ENCODE data around the gene PDE11A. TPM values are rescaled to one million over a fixed set of nuclear protein-coding genes. Genes with fewer than 3 reads are reported as not detected.

PDE11A gene
- total RNA-seq, 1 experiment from 2014 or later, result 0.61 TPM

DNA sequence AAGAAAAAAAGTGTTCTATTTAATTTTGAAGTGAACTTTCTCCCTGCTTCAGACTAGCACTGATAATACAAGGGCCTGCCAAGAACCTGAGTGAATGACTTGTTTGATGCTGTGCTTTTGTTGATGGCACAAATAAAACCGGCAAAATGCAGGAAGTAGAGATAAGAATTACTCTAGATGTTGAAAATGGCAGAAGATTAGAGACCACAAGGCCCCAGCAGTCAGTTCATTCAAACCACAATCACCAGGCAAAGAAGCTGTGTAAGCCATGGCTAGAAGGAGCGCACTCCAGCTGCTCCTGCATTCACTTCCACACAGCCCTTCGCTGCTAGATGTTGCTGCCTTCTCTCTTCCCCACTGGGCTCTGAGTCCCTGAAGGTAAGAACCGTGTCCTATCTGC is 383.0 kb downstream of the PDE11A start (continued):
- TF ChIP-seq YY1 (IDR thresholded peaks at IDR 0.05; ENCODE audit: extremely low read depth, insufficient replicate concordance, low read depth, low read length) (no peak), JUND (IDR thresholded peaks at IDR 0.05) (no peak), SRF (IDR thresholded peaks at IDR 0.05; ENCODE audit: low read depth) (no peak), EZH2 (IDR thresholded peaks at IDR 0.05) (no peak), SP1 (IDR thresholded peaks at IDR 0.05; ENCODE audit: low read depth) (no peak)

DNA sequence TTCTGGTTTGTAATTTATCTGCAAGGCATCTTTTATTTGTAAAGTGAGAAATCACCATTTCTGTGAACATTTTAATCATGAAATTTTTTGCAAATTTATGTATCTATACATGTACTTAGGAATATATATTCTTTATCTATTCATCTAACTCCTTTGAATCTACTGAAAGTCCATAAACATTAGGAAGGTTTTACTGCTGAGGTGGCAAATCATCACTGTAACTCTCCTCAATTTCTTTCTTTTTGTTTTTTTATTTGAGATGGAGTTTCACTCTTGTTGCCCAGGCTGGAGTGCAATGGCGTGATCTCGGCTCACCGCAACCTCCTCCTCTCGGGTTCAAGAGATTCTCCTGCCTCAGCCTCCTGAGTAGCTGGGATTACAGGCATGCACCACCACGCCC is 383.7 kb downstream of the PDE11A start:
- Histone ChIP-seq H3K4me2 (ENCODE audit: low read length) (no peak overlapping the region), H2AFZ (ENCODE audit: low read depth, low read length, poor library complexity, severe bottlenecking) (no peak overlapping the region), H3K27ac (ENCODE audit: low read depth, low read length) (no peak overlapping the region), H3K4me1 (ENCODE audit: control insufficient read depth in 1 of 2, insufficient read depth in 2 of 2, low read length in 2 of 2) (no peaks in the 10 kb centered on the region), H3K27me3 (ENCODE audit: insufficient read depth, low read length) (no peaks in the 10 kb centered on the region), H3K9me2 (ENCODE audit: insufficient read depth) (no peaks in the 10 kb centered on the region), H3K9me3 (ENCODE audit: control insufficient read depth in 1 of 2, insufficient read depth in 1 of 2, low read depth in 1 of 2, low read length in 2 of 2) (no peaks in the 10 kb centered on the region), H4K20me1 (ENCODE audit: insufficient read depth) (no peaks in the 10 kb centered on the region), H3K4me3 (replicated peaks in 1 of 2; ENCODE audit: low read depth in 1 of 2, low read length in 2 of 2) (no peak overlapping the region), H3K36me3 (ENCODE audit: control insufficient read depth in 1 of 2, insufficient read depth in 2 of 2, low read length in 2 of 2) (no peaks in the 10 kb centered on the region), H3K9ac (ENCODE audit: low read length) (no peak overlapping the region), H3K79me2 (ENCODE audit: insufficient read depth, low read length) (no peaks in the 10 kb centered on the region)
- BruUV-seq (replicated peaks), result no TSS peak
- ATAC-seq (no peak), DNase-seq (ENCODE audit: low read depth, low spot score) (no peak)
- RAD21 ChIA-PET (ENCODE audit: low non-redundant PET in 1 of 2, low total read pairs in 2 of 2, uncharacterized antibody in 2 of 2, unreplicated experiment in 2 of 2), result no interaction called here
- POLR2A ChIA-PET, result no interaction called here
- CTCF ChIA-PET, result no interaction called here
- no peak for TF ChIP-seq POLR2AphosphoS5 (IDR thresholded peaks at IDR 0.05; ENCODE audit: low read depth, low read length)
- no peak for TF ChIP-seq EZH2phosphoT487 (IDR thresholded peaks at IDR 0.05; ENCODE audit: borderline replicate concordance)
- no peak for TF ChIP-seq YY1 (IDR thresholded peaks at IDR 0.05; ENCODE audit: extremely low read depth, insufficient replicate concordance, low read depth, low read length)
- TF ChIP-seq, protein P1, sequence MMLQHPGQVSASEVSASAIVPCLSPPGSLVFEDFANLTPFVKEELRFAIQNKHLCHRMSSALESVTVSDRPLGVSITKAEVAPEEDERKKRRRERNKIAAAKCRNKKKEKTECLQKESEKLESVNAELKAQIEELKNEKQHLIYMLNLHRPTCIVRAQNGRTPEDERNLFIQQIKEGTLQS (IDR thresholded peaks at IDR 0.05), result no peak
- TF ChIP-seq ELF1 (IDR thresholded peaks at IDR 0.05; ENCODE audit: borderline replicate concordance, low read depth), result no peak
- TF ChIP-seq SRF (IDR thresholded peaks at IDR 0.05; ENCODE audit: low read depth), result no peak
- TF ChIP-seq, protein P2, sequence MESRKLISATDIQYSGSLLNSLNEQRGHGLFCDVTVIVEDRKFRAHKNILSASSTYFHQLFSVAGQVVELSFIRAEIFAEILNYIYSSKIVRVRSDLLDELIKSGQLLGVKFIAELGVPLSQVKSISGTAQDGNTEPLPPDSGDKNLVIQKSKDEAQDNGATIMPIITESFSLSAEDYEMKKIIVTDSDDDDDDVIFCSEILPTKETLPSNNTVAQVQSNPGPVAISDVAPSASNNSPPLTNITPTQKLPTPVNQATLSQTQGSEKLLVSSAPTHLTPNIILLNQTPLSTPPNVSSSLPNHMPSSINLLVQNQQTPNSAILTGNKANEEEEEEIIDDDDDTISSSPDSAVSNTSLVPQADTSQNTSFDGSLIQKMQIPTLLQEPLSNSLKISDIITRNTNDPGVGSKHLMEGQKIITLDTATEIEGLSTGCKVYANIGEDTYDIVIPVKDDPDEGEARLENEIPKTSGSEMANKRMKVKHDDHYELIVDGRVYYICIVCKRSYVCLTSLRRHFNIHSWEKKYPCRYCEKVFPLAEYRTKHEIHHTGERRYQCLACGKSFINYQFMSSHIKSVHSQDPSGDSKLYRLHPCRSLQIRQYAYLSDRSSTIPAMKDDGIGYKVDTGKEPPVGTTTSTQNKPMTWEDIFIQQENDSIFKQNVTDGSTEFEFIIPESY (IDR thresholded peaks at IDR 0.05; ENCODE audit: extremely low read depth, insufficient replicate concordance, low read length), result no peak
- no peak for TF ChIP-seq JUND (IDR thresholded peaks at IDR 0.05)
- no peak for TF ChIP-seq ZFX (IDR thresholded peaks at IDR 0.05)
- TF ChIP-seq POLR2A (IDR thresholded peaks at IDR 0.05; ENCODE audit: borderline replicate concordance, extremely low read depth, insufficient read depth, insufficient read length), result no peak
- TF ChIP-seq RAD21 (IDR thresholded peaks at IDR 0.05; ENCODE audit: low read depth), result no peak
- TF ChIP-seq CBX3 (IDR thresholded peaks at IDR 0.05; ENCODE audit: low read depth), result no peak
- no peak for TF ChIP-seq TCF7L2 (IDR thresholded peaks at IDR 0.05; ENCODE audit: borderline replicate concordance, extremely low read depth, insufficient read depth, insufficient read length)
- intact Hi-C loops (cut with micrococcal nuclease), result no loop called here
